Stromal cell of bone marrow (primary cell): Measurements from ENCODE around the gene TNS3.

Experiments used
- DNase-seq: peaks from one replicate; pipeline ENCODE4 v3.0.0-alpha.2; 2012; ENCODE audit warnings: low read depth

The TNS3 gene

GRCh38 chr7:47540387-47541350 is 41.2 kb downstream of the TNS3 start:
- DNase-seq, result no peak

GRCh38 chr7:47540053-47540386 is 41.9 kb downstream of the TNS3 start:
- no peak for DNase-seq

DNA sequence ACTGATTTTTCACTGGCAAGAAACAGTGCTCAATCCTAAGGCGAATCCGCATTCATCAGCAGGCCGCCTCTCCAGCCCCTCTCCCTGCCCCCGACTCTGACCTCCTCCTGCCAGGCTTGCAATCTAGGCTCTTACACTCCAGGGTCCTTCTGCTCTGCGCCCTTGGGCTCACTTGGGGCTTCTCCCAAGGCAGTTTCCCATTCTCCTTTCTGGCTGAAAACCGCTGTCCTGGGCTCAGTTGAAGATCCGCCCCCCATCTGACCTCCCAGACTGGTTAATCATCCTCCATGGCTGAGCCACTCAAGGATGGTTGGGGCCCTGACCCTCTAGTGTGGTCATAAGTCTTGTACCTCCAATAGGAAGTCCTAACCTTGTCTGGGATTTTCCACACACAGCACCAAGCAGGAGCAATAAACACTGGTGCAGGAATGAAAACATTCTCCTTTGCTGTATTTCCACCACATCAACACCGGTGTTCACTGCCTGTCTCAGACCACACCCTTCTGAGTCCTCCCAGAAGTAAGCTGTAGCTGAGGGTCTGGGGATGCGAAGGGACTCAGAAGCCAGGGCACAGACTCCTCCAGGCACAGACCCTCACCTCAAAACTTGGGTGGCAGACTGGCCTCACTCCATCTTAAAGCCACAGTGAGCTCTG is 42.4 kb downstream of the TNS3 start:
- no peak for DNase-seq

DNA sequence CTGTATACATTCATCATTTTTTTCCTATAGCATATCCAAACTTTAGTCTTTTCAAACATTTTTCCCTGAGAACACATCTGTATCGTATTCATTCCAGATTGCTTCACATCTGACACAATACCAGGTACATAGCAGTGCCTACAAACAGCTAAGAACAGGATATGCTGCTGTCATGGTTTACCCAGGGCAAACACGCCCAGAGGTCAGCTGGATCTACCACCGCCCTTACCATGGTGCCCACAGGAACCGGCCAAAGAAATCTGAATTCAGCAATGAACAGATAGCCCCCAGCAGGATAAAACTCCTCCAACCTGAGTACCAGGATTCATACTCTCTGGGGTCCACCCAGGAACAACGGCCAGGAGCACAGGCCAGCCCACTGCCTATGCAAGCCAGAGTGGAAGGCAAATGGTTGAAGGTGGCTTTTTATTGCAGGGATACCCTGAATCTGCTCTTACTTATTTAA is 43.0 kb downstream of the TNS3 start:
- DNase-seq, result no peak

DNA sequence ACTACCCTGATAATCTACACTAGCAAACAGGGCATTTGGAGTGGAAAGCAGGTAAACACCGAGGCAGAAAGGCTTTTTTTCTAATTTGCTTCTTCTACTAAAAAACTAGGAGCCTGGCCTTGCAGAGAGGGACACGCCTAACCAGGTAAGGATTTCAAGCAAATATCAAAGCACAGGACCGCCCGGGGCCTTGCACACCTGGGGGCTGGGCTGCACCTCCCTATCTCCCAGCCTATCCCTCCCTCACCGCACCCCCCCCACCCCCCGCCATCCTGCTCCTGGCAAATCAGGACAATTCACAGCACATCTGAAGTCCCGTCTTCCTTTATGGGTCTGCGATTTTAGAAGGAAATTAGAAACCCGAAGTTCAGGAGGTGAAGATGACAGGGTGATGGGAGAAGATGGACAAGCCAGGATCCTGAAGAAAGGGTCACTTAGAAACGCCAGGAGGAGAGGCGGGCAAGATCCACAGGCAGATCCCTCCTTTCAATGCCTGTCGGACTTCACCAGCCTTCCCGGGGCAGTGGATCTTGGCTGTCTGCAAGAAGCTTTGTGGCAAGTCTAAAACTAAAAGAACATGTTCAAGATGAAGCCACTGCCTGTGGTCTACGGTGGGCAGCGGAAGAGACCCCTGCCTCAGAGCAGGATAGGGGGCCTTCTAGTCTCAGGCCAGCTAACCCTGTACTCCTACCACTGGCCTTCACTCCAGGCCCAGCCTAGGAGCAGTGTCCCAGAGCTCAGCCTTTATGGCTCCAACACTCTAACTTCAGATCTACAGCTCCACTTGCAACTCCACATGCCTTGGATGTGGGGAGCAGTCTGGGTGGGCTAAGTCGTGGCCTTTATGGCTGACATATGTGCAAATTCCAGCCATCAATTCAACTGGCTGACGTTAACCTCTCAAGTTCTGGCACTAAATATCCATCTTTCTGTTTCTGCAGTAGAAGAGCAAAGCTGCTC is 43.9 kb downstream of the TNS3 start:
- DNase-seq, result no peak

DNA sequence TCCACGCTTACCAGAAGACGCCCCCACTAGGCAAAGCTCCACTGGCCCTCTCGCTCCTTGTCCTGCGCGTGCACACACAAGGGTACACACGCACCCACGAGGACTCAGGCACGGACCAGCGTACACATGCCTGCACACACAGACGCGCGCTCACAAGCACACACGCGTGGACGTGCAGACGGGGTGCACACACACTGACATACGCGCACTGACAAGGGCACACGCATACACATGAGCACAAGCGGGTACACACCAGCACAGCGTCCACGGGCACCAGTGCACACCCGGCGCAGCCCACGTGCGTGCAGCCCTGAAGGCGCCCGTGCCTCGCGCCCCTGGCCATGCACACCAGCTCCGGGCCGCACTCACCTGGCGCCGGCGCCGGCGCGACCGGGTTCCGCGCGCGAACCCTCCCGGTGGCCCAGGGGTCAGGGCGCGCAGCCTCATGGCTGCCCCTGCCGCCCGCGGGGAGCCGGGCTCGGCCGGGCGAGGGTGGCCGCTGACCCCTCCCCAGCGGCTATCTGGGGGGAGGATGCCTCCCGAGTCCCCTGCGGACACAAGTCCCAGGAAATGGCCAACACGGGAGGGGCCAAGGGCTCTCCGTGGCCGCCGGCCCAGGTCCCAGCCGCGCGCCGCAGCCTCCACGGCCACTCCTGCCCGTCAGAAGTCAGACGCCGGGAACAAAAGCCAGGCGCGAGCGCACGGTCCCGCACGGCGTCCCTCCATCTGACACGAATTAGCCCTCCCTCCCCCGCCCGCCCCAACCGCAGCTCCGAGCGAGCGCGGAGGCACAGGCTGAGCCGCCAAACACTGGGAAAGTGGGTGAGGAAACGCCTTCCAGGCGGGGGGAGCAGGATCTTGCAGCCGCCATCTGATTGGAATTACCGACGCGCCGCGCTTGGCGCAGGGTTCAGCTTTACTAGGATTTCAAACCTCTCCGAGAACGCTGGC is 45.0 kb downstream of the TNS3 start:
- no peak for DNase-seq

- no peak for DNase-seq
These were observed 45.9 kb downstream of the TNS3 start for GRCh38 chr7:47535704-47536628.

- no peak for DNase-seq
These were observed 46.7 kb downstream of the TNS3 start for GRCh38 chr7:47535035-47535703.

DNA sequence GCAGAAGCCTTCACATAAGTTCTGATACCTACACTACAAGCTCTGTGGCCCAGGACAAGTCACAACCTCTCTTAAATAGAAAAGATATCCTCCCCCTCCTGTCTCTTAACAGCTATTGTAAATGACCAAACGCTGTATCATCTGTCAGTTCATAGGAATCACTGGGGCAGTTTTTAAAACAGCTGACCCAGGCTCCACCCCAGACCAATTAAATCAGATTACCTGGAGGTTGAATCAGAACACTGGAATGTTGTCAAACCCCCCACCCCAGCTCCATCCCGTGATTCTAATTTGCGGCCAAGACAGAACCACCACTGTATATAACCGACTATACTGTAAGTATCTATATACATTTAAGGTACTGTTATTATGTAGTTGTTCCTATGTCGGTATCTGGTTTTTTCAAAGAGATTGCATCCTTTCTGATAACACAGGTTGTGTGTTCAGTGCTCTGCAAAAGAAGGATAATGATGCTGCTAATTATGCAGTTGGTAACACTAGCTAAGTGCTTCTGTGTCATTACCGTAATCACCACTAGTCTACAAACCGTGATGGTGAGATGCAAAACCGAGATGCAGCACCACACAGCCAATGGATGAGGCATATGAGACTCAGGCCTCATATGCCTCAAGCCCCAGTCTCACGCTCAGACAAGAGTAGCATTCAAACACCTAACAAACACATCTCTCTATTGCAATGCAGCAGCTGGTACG is 47.4 kb downstream of the TNS3 start:
- no peak for DNase-seq

- DNase-seq, result no peak
These were observed 50.1 kb downstream of the TNS3 start for GRCh38 chr7:47531584-47532492.

DNA sequence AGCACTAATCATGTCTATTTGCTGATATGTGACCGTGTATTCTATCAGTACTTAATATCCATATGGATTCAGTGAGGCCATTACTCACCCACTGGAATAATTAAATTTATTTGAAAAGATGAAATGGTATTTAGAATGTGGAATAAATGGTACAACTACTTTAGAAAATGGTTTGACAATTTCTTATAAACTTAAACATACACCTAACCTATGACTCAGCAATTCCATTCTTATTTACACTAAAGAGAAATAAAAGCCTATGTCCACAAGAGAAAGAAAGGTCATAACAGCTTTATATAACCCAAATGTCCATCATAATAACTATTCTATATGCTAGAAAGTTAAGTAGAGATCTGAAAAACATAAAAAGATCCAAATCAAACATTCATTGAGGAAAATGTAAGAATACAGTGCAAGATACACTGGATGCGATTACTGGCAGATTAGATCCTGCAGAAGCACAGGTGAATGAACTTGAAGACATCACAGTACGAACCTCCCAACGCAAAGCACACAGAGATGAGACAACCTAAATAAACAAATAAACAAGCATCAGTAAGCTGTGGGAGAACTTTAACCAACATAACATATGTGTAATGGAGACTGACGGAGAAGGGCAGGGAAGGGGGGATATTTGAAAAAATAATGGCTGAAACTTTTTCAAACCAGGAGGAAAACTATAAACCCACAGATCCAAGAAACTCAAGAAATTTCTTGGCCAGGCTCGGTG is 51.9 kb downstream of the TNS3 start:
- no peak for DNase-seq

DNA sequence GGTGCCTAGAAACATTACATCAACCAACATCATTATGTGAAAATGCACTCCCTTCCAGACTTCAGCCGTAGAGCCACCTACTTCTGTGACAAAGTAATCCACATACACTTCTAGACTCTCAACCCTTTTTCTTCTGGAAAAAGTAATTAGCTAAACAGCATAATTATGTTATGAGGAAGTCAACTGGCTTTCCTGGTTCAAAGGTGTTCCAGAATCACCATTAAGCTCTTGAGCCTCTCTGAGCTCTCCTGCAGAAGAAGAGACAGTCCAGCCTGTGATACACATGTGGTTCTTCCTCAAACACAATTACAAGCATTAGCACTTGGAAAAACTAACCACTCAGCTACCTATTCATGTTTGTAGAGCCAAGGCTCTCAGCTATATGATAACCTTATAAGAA is 52.5 kb downstream of the TNS3 start:
- DNase-seq, result no peak

GRCh38 chr7:47528471-47528870 is 53.4 kb downstream of the TNS3 start:
- DNase-seq, result no peak

DNA sequence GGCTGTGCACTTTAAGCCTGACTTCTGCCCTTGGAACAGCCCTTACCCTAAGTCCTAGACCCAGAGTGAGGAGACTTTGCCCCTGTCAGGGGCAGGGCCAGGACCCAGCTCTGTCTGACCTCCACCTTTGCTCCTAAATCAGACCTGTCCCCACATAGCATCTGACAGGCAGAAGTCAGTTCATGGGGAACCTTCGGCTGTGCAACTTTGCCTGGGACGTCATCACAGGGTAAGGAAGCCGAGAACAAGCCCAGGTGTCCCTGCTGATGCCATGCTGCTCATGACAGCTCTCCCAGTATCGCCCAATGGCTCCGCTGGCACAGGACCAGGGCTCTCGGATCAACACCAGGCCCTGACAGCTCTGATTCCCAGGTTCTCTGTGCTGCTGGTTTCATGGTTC is 55.4 kb downstream of the TNS3 start:
- no peak for DNase-seq

DNA sequence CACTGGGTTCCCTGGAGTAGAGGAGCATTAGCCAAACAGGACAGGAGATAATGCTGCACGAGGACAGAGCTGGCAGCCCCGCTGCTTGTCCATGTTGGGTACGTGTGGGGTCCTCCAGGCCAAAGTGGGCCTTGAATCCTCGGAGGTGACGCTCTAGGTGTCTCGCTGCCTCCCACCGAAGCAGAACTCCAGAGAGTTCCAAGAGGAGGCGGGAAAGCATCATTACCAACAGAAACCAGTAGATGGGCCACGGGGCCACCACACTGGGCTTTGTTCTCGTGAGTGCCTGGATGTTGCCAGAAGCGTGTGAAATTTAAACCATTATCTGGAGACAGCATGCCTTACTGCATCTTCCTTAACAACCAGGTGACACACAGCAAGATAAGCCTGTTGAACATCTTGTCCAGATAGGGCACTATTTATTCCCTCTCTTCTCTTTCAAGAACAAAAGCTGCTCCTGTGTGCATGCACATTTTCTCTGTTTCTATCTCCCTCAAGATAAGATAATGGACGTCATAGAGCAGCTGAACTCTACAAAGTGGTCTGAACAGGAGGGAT is 56.8 kb downstream of the TNS3 start:
- DNase-seq, result no peak

DNA sequence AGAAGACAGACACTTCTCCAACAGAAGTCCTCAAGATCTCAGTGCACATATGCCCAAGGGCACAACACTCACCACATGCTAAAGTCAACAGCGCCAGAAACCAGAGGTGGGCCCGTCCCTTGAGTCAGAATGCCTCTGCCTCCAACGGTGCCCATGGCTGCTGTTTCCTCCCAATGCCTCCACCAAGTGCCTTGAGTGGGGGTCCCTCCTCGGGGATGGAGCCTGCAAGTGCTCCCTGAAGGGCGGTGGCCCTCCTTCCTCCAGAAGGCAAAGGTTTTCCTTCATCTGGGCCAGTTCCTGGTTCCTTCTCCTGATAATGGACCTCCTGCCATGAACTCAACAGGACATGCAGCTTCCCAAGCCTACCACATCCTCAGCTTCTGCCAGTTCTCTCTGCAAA is 58.5 kb downstream of the TNS3 start:
- no peak for DNase-seq
